ENCODE data around the gene AQP6. TPM values are rescaled to one million over a fixed set of nuclear protein-coding genes. Genes with fewer than 3 reads are reported as not detected.
"Not testable (repeated sequence)": the region's sequence is repeated elsewhere in the genome, so short reads cannot be mapped to it uniquely, and the experiment has no call there.

Gene AQP6
- total RNA-seq, 1 donor from 2014 or later, result not detected

DNA sequence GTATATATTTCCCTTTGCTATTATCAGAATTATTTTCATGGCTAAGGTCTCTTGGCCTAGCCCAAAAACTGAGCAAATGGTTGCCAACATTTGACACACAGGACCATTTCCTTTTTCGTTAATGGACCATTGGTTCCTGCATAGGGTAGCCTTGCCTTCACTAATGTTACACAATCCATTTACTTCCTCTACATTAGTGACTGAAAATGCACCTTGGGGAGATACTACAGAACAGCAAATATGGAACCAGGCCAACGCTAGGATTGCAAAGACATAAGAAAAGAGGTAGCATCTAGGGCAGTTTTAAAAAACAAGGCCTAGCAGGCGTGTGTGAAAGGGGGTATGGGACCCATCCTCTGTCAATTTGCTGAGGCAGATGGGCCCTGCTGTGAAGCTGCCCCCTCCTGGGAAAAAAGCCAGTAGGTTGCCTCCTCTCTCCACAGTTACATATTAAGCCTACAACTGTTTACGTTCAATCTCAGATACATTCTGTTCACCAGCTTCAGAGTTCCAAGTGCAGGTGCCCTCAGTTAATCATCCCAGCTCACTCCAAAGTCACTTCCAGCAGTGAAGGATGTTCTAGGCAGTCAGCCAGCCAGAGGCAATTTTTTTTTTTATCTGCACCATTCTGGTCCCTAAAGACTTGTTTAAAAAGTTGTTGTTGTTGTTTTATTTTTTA is 15.0 kb downstream of the AQP6 start:
- intact Hi-C loops (cut with micrococcal nuclease), result no loop called here

DNA sequence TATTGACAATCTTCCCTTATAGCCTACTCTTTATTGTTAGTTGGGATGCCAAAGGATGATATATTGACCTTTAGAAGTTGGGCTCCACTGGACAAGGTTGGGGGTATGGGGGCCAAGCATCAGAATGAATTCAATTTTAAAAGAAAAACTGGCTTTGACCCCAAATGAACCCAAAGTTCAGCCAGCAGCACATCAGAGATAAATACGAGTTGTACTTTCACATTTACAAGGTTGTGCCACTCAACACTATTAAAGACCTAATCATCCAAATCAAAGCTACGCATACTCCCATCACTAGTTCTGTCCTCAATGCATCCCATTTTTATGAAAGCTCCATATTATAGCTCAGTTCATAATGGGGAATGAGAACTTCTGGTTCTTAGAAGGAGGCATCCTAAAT is 16.7 kb downstream of the AQP6 start:
- intact Hi-C loops (cut with micrococcal nuclease), result not testable (repeated sequence)

DNA sequence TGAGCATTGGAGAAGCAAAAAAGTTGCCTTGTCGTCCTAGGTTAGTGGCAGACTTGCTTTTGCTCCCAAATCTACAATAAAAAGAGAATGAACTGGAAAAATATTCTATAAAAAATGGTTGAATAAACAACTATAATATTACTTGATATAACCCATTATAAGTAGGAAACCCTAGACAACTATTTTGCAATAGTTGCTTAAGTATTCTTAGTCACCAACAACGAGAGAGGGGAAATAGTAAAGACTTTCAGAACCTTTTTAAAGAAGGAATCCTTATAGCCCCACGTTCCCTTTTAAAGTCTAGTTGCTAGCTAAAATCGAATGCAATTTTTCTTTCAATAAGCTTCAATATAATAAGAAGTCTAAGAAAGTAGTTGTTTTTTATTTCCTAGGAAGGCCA is 17.5 kb downstream of the AQP6 start:
- intact Hi-C loops (cut with micrococcal nuclease), result no loop called here

DNA sequence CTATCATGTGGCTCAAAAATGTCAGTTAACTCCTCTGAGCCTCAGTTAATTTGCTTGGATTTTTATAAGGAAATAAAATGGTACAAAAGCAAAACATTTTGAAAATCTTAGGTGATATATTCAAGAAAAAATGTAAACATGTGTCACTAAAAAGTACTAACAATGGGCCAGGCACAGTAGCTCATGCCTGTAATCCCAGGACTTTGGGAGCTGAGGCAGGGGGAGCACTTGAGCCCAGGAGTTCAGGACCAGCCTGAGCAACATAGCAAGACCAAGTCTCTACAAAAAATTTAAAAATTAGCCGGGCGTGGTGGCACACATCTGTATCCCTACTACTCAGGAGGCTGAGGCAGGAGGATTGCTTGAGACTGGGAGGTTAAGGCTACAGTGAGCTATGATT is 25.7 kb downstream of the AQP6 start:
- intact Hi-C loops (cut with micrococcal nuclease), result no loop called here

DNA sequence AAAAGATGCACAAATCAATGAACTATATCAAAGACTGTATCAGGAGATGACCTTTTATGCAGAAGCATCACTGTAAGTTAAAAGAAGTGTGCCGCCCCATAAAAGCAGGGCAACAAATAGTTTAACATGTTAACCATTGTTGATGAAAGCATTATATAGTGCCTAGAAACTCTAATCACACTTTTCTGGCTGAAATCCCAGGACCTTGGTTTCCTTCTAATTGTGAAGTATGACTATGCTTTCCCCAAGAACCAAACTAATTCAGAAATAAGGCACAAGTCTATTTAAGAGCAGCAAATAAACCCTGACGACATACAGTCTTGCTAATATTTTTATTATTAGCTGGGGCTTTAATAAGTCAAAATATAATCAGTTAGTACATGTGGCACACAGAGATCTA is 30.8 kb downstream of the AQP6 start:
- intact Hi-C loops (cut with micrococcal nuclease), result no loop called here

DNA sequence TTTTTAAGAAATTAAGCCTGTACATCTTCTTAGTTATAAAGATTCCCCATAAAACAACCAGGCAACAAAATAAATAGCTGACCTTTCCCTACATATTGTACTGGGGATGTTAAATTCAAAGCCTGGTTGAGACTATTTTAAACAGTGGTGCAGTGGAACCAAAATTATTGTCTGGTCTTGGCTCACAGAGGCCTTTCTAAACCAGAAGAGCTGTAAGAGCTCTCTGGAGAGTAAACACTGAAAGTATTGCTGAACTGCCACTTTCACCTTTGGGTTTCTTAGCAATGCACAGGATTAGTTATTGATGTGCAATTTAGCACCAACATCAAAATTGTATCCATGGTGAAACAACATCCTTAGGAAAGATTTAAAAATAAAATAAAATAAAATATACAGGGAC is 31.9 kb downstream of the AQP6 start:
- intact Hi-C loops (cut with micrococcal nuclease), result no loop called here

DNA sequence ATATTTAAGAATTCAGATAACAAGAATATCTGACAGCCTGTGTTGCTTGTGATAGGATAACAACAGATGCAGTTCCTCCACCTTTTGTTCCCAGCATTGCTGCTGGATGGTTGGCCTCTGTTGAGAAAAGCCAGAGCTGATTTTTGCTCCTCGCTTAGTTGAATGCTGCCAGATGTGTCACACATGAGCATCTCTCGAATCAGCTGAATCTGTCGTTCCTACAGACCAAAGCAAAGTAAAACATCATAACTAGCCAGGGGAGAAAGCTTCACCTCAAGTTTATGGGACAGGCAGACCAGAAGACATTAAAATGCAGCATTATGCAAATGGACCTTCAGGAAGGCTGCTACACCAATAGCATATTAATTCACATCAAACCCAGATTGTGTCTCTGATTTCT is 32.4 kb downstream of the AQP6 start:
- intact Hi-C loops (cut with micrococcal nuclease), result no loop called here

DNA sequence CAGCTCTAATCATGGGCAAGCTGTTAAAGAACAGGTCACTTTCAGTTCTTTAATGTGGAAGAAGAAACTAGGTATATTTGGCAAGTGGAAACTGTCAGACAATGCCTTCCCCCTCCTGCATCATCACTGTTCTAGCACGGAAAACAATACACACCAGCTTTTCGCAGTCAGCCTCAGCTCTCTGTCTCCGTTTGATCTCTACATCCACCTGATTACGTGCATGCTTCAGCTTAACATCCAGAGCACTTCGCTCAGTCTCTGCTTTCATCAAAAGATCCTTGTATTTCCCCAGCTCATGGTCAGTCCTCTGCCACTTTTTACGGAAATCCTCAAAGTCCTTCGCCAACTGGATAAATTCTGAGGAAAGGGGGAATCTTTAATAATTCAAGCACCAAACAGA is 33.5 kb downstream of the AQP6 start:
- intact Hi-C loops (cut with micrococcal nuclease), result no loop called here

DNA sequence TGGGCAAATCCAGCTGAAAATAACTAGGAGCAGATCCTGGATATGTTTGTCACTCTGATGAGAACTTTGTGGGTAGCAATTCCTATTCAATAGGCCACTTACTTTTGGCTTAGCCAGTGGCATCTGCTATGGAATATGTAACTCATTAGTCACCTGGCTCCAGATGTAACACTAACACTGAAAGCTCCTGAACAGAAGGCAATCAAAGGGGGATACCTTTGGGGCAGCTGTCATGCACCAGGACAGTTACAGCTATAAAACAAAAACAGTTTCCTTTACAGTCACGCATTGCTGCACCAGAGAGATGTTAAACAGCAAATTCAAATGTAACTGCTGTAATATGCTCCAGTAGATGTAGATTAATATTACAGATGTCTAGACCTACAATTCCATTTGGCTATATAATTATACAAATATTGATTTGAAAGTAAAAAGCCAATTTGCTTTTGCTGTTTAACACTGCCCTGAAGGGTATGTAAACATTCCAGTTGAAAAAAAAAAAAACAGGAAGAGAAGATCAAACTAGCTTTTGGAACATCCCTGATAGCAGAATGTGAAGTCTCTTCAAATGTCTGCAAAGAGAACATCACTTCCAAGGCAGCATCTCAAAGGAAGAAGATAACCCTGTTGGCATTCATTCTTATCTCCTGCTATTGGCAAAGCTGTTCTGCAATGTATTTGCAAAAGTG is 34.2 kb downstream of the AQP6 start:
- intact Hi-C loops (cut with micrococcal nuclease), result no loop called here

DNA sequence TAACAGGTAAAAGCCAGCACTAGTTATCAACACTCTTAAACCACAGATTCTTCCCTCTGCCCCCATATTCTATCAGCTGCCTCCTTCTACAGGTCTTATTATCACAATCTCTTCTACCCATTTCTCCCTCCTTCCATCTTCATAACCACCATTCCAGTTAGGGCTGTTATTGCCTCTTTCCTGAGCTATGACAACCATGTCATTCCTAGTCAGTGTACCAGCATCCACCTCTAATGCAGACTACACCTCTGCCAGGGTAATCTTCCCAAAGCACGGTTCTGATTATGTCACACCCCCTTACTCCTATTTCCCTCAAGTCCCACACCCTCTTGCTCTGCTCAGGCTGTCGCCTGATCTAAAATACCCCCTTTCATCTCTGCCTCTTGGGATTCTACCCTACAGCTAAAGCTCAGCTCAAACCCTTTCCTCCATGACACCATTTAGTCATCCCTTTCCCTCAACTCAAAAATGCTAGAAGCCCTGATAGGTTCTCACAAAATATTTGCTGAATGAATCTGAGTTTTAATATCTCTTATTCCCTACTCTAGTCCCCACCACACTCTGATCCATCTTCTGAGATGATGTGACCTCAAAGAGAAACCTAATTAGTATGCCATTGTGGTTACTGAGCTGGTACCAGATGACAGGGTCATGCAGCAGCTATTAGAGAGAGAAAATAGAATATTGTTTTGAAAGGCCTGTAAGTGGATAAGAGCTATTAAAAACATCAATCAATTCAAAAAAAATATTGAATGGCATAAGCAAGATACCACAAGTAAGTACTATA is 40.8 kb downstream of the AQP6 start:
- intact Hi-C loops (cut with micrococcal nuclease), result no loop called here

DNA sequence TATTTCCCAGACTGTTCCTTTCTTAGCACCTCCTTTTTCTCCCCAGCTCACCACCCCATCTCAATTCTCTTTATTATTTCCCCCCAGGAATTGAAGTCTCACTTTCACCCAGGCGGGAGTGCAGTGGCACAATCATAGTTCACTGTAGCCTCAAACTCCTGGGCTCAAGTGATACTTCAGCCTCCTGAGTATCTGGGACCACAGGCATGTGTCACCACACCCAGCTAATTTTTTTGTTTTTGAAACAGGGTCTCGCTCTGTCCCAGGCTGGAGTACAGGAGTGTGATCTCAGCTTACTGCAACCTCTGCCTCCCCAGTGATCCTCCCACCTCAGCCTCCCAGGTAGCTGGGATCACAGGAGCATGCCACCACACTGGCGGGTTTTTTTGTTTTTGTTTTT is 41.6 kb downstream of the AQP6 start:
- intact Hi-C loops (cut with micrococcal nuclease), result no loop called here

DNA sequence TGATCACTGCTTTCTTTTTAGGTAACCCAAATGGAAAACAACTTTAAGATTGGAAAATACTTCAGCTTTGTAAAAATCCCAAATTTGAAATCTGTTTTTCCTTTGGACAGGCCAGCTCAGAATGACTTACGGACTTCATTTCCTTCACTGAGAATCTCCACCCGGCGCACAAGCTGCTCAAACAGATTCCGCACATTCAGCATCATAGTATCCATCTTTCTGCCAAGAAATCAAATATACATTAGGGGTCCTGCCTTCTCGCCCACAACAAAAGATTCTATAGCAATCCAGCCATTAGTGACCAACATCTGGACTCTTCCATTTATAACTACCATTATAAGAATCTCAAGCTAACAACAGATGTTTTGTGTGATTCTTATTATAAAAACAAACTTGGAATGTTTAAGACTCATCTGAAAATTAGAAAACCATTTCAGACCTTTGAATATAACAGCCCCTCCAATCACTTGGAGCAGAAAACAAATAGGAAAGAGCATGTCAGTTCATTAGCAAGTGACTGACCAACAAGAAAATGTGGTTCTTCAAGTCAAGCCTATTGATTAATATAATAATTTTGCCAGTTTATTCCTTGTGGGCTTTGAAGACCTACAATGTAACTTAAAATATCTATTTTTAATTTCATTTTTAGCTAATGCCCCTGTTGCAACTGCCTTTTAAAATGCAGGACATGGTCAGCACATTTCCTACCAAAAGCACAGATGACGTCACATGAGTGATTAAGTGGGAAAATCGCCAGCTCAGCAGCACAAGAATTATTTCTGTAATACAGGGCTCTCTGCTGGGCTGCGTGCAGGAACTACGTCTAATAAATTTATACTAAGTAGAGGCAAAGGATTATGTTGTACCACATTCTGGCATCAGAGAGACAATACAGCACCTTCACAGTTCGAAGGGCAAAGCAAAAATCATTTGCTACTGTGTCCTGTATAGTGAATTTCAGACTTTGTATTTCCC is 44.0 kb downstream of the AQP6 start:
- intact Hi-C loops (cut with micrococcal nuclease), result no loop called here

DNA sequence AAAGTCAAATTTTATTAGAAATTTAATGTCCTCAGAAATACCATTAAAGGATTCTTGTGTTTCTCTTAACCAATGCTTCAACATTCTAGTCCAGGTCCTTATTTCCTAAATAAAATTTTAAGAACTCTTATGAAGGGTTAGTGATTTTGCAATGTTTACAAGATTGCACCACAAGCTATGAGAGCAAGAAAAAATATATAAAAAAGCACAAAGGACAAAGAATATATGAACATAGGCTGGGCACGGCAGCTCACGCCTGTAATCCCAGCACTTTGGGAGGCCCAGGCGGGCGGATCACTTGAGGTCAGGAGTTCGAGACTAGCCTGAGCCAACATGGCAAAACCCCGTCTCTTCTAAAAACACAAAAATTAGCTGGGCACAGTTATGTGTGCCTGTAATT is 44.9 kb downstream of the AQP6 start:
- intact Hi-C loops (cut with micrococcal nuclease), result no loop called here

DNA sequence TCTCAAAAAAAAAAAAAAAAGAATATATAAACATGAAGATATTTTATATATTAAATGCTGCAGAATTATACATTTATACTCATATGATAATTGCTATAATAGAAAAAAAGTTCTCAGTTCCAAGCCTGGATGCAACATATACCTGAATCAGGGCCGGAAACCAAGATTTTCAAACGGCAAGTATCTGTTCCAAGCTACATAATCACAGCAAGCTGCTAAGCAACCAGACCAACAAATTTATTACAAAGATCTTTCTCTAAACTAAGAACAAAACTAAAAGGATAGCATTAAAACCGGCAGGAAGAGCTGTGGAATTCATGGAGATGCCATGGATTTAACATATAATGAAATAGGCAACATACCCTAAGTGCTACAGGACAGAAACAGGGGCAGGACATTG is 45.4 kb downstream of the AQP6 start:
- intact Hi-C loops (cut with micrococcal nuclease), result no loop called here

DNA sequence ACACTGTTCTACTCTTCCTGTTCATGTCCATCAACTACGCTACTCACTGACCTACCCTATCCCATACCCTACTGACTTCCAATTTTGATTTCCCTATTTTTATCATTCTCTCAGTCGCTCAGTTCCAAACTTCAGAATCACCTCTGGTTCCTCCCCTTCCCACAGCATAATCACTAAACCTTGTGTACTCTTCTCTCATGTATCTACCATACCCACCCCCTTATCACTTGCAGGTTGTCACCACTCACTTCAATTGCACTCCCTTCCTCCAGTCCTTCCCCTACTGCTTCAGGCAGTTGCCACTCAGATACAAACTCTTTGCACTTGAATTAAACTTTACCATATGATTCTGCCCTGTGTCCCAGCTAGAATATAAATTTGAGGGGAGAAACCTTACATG is 46.2 kb downstream of the AQP6 start:
- intact Hi-C loops (cut with micrococcal nuclease), result no loop called here

DNA sequence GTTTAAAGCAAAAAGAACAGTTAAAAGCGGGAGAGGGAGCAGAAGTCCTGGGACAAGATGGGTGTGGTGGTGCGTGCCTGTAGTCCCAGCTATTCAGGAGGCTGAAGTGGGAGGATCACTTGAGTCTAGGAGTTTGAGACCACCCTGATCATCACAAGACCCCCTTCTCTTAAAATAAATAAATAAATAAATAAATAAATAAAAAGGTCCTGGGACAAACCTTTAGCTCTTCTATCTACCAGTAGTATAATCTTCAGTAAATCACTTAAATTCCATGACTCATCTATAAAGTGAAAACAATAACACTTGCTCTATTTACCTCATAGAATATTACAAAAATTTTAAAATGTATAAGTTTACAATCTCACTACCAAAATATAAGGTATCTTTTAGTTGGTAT is 46.8 kb downstream of the AQP6 start:
- intact Hi-C loops (cut with micrococcal nuclease), result no loop called here

DNA sequence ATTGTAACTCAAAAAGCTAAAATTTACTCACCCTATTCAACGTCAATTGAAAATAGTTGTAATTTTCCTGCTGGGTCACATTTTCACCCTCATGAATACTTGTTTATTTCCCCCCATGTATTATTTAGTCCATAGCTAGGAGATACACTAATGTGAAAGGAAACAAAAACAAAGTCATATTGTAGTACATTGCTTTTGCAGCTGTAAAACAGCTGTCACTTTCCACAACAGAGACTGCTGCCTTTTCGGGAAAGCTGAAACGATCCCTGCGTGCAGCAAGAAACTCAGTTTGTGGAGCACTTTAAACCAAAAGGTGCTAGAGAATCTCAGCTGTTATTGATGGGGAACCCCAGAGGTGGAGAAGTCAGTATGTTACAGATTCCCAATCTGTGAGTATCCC is 48.3 kb downstream of the AQP6 start:
- intact Hi-C loops (cut with micrococcal nuclease), result no loop called here

DNA sequence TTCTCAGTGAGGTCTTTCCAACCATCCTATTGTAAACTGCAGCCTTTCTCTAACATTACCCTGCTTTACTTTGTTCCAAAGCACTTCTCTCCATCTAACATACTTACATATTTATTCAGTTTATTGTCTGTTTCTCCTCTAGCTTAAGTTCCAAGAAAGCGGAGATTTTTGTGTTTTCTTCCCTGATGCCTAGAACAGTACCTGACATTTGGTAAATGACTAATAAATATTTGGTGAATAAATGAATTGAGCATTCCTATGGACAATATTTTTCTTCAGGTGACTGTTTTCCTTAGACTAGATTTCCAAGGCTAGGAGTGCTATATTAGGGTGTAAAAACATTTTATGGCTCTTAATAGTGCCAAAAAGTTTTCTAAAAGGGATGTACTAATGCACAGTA is 50.2 kb downstream of the AQP6 start:
- intact Hi-C loops (cut with micrococcal nuclease), result no loop called here

DNA sequence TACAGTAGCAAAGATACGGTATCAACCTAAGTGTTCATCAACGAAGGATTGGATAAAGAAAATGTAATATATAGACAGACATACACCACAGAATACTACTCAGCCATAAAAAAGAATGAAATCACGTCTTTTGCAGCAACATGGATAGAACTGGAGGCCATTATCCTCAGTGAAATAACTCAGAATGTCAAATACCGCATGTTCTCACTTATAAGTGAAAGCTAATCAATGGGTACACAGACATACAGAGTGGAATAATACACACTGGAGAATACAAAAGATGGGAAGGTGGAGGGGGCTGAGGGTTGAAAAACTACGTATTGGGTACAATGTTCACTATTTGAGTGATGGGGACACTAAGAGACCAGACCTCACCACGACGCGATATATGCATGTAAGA is 51.5 kb downstream of the AQP6 start:
- intact Hi-C loops (cut with micrococcal nuclease), result no loop called here

DNA sequence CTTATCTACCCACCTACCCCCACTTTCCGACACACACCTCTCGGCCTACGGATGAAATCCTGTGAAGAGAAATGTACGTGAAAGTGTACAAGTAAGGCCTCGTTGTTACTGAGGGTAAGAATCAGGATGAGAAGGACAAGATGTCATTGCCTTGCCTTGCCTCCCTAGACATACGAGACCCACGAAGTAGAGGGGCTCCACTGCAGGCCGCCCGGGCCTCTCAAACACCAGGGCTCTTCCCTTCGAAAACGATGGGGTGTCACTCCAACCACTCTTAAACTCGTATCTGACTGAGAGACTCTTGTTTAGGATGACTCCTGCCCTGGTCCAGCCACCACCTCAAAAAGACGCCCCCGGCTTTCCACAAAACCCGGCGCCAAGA is 52.0 kb downstream of the AQP6 start:
- intact Hi-C loops (cut with micrococcal nuclease), result loop anchor here (1.0 kb wide), 2 partner anchors 32 to 88 kb away; partner anchors contain the start of gene COX14

Data from T-helper 2 cell treated with Interferon-gamma antibody and Interleukin-4, amounts not matched to agents 100 ng/mL and 5 ng/mL, for 36 hours (primary cell).